Measurements from ENCODE around the gene LRRC55.

The LRRC55 gene

GRCh38 chr11:57182896-57183295, 1.1 kb downstream of the LRRC55 start:
- TF ChIP-seq, protein P1, sequence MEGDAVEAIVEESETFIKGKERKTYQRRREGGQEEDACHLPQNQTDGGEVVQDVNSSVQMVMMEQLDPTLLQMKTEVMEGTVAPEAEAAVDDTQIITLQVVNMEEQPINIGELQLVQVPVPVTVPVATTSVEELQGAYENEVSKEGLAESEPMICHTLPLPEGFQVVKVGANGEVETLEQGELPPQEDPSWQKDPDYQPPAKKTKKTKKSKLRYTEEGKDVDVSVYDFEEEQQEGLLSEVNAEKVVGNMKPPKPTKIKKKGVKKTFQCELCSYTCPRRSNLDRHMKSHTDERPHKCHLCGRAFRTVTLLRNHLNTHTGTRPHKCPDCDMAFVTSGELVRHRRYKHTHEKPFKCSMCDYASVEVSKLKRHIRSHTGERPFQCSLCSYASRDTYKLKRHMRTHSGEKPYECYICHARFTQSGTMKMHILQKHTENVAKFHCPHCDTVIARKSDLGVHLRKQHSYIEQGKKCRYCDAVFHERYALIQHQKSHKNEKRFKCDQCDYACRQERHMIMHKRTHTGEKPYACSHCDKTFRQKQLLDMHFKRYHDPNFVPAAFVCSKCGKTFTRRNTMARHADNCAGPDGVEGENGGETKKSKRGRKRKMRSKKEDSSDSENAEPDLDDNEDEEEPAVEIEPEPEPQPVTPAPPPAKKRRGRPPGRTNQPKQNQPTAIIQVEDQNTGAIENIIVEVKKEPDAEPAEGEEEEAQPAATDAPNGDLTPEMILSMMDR (IDR thresholded peaks at IDR 0.05; ENCODE audit: unreplicated experiment in 3 of 3) = no peak
- no peak overlapping the region for H3K27ac Mint-ChIP-seq
- H3K4me1 Mint-ChIP-seq = peaks cover 23% of the 10 kb centered on the region
- no peaks in the 10 kb centered on the region for H3K9me3 Mint-ChIP-seq
- no peaks in the 10 kb centered on the region for H3K36me3 Mint-ChIP-seq (ENCODE audit: low read depth)
- H3K4me3 Mint-ChIP-seq = no peak overlapping the region
- peaks cover 16% of the 10 kb centered on the region for H3K27me3 Mint-ChIP-seq (ENCODE audit: low read depth)

GRCh38 chr11:57190548-57190947, 8.8 kb downstream of the LRRC55 start:
- H3K4me1 Mint-ChIP-seq = peaks cover 15% of the 10 kb centered on the region
- H3K27ac Mint-ChIP-seq = no peak overlapping the region
- no peaks in the 10 kb centered on the region for H3K9me3 Mint-ChIP-seq
- no peaks in the 10 kb centered on the region for H3K27me3 Mint-ChIP-seq (ENCODE audit: low read depth)
- no peak overlapping the region for H3K4me3 Mint-ChIP-seq
- H3K36me3 Mint-ChIP-seq (ENCODE audit: low read depth) = no peaks in the 10 kb centered on the region
- TF ChIP-seq, protein P1 (IDR thresholded peaks at IDR 0.05; ENCODE audit: unreplicated experiment in 3 of 3) = no peak

GRCh38 chr11:57191311-57192219, 9.8 kb downstream of the LRRC55 start:
- H3K4me3 Mint-ChIP-seq = no peak overlapping the region
- peak overlapping the region; percentile 7 to 42 (median 30) for H3K27ac Mint-ChIP-seq
- TF ChIP-seq, protein P1 (IDR thresholded peaks at IDR 0.05; ENCODE audit: unreplicated experiment in 3 of 3) = no peak
- no peaks in the 10 kb centered on the region for H3K9me3 Mint-ChIP-seq
- H3K36me3 Mint-ChIP-seq (ENCODE audit: low read depth) = no peaks in the 10 kb centered on the region
- H3K4me1 Mint-ChIP-seq = peaks cover 17% of the 10 kb centered on the region
- no peaks in the 10 kb centered on the region for H3K27me3 Mint-ChIP-seq (ENCODE audit: low read depth)

DNA sequence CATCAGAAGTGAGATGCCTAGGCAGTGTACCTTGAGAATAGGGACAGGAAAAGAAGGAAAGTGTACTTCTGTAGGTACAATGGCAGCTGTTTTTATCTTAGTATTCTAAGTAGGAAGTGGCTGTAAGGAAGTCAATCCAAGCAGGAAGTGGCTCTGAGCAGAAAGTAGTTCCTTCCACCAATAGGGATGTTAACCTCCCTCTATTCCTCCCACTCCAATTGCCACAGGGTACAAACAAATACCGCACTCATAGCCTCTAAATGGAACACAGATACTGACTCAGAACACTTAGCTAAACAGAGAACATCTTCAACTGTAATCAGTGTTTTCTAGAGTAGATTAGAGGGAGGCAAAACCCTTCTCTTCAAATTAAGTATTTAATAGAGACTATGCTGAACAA, 10.6 kb downstream of the LRRC55 start:
- Mint-ChIP-seq H3K9me3 (no peaks in the 10 kb centered on the region), H3K27ac (no peak overlapping the region), H3K27me3 (ENCODE audit: low read depth) (no peaks in the 10 kb centered on the region), H3K4me1 (peaks cover 22% of the 10 kb centered on the region), H3K4me3 (no peak overlapping the region), H3K36me3 (ENCODE audit: low read depth) (no peaks in the 10 kb centered on the region)
- TF ChIP-seq, protein P1 (IDR thresholded peaks at IDR 0.05; ENCODE audit: unreplicated experiment in 3 of 3) = no peak

- H3K27ac Mint-ChIP-seq = peak overlapping the region in 2 of 3 experiments; percentile 33 to 40
- H3K4me1 Mint-ChIP-seq = peaks cover 34% of the 10 kb centered on the region
- TF ChIP-seq, protein P1 (IDR thresholded peaks at IDR 0.05; ENCODE audit: unreplicated experiment in 3 of 3) = no peak
- no peak overlapping the region for H3K4me3 Mint-ChIP-seq
- no peaks in the 10 kb centered on the region for H3K36me3 Mint-ChIP-seq (ENCODE audit: low read depth)
- peaks cover 4% of the 10 kb centered on the region for H3K27me3 Mint-ChIP-seq (ENCODE audit: low read depth)
- H3K9me3 Mint-ChIP-seq = no peaks in the 10 kb centered on the region
Observed at GRCh38 chr11:57196596-57196995, 14.8 kb downstream of the LRRC55 start.

GRCh38 chr11:57197762-57198161, 16.0 kb downstream of the LRRC55 start:
- no peak overlapping the region for H3K4me3 Mint-ChIP-seq
- H3K36me3 Mint-ChIP-seq (ENCODE audit: low read depth) = no peaks in the 10 kb centered on the region
- H3K27me3 Mint-ChIP-seq (ENCODE audit: low read depth) = peaks cover 4% of the 10 kb centered on the region
- TF ChIP-seq, protein P1 (IDR thresholded peaks at IDR 0.05; ENCODE audit: unreplicated experiment in 3 of 3) = no peak
- no peak overlapping the region for H3K27ac Mint-ChIP-seq
- H3K4me1 Mint-ChIP-seq = peaks cover 38% of the 10 kb centered on the region
- H3K9me3 Mint-ChIP-seq = no peaks in the 10 kb centered on the region

All from nephron (organoid).